NOMO-1 treated with DMSO at 0.1 percent for 48 hours (cell line): ENCODE results near the gene PAK4.
"Not testable (repeated sequence)": the region's sequence is repeated elsewhere in the genome, so short reads cannot be mapped to it uniquely, and the experiment has no call there.

ENCODE experiments used
- DNase-seq: peaks from one replicate; lab custom pipeline; 2025; ENCODE audit not compliant: unreplicated experiment; lab: John Stamatoyannopoulos, UW

Gene PAK4

GRCh38 chr19:39202998-39203355 is 77.4 kb downstream of the PAK4 start:
- DNase-seq: no peak

- no peak for DNase-seq
These were observed 78.1 kb downstream of the PAK4 start, which contains the start of gene SYCN for GRCh38 chr19:39203372-39204341. Gene SYCN (minus strand): TSS chr19:39204263. CDS start chr19:39204254, 9 bp downstream.

- no peak for DNase-seq
These were observed 79.8 kb downstream of the PAK4 start for GRCh38 chr19:39205449-39205764.

- no peak for DNase-seq
These were observed 80.5 kb downstream of the PAK4 start for GRCh38 chr19:39206122-39206521.

- DNase-seq: no peak
These were observed 81.8 kb downstream of the PAK4 start for GRCh38 chr19:39207293-39207836.

- no peak for DNase-seq
These were observed 82.7 kb downstream of the PAK4 start for GRCh38 chr19:39208175-39208795.

- DNase-seq: no peak
These were observed 83.6 kb downstream of the PAK4 start for GRCh38 chr19:39209196-39209595.

- DNase-seq: no peak
These were observed 86.3 kb downstream of the PAK4 start for GRCh38 chr19:39211731-39212374.

- DNase-seq: peak; percentile 49
These were observed 86.8 kb downstream of the PAK4 start for GRCh38 chr19:39212375-39212742.

- not testable (repeated sequence) for DNase-seq
These were observed 89.7 kb downstream of the PAK4 start for GRCh38 chr19:39215323-39215722.

- DNase-seq: no peak
These were observed 91.5 kb downstream of the PAK4 start for GRCh38 chr19:39217094-39217493.

- no peak for DNase-seq
These were observed 92.8 kb downstream of the PAK4 start for GRCh38 chr19:39218230-39219007.

- DNase-seq: not testable (repeated sequence)
These were observed 93.5 kb downstream of the PAK4 start for GRCh38 chr19:39219108-39219507.

- DNase-seq: peak; percentile 6
These were observed 98.2 kb downstream of the PAK4 start for GRCh38 chr19:39223703-39224279.

GRCh38 chr19:39224910-39225309 is 99.3 kb downstream of the PAK4 start:
- DNase-seq: peak; percentile 52
